Suprapubic skin (tissue), 4 donors: Measurements from ENCODE around the gene RPRD1B. TPM values are rescaled to one million over a fixed set of nuclear protein-coding genes. Genes with fewer than 3 reads are reported as not detected.
A peak's percentile ranks its signal among the peaks of the same experiment; 100 is the strongest.

Experiments used
- DNase-seq, 2 donors: peaks; one replicate each; pipeline ENCODE4 v3.0.0-alpha.2; 2019; ENCODE audit warnings: low spot score in 2 of 2
- H3K27ac ChIP-seq: fragments of 200-600 bp; sonication (generic); one replicate; pipeline ENCODE4 v1.5.1; 2019
- H3K27me3 ChIP-seq: fragments of 200-600 bp; sonication (generic); one replicate; pipeline ENCODE4 v1.5.1; 2019
- H3K36me3 ChIP-seq: fragments of 200-600 bp; sonication (generic); one replicate; pipeline ENCODE4 v1.5.1; 2019
- H3K4me1 ChIP-seq: fragments of 200-600 bp; sonication (generic); one replicate; pipeline ENCODE4 v1.5.1; 2019
- H3K4me3 ChIP-seq: fragments of 200-600 bp; sonication (generic); one replicate; pipeline ENCODE4 v1.5.1; 2019; ENCODE audit warnings: mild to moderate bottlenecking
- H3K9me3 ChIP-seq: fragments of 200-600 bp; sonication (generic); one replicate; pipeline ENCODE4 v1.5.1; 2019
- CTCF ChIP-seq, 2 donors: fragments of 200-600 bp in 1 of 2; fragments of 450-650 bp in 1 of 2; sonication (generic) in 1 of 2; IDR thresholded peaks; one replicate each; pipeline ENCODE4 v1.5.1; 2016 to 2019; ENCODE audit warnings: antibody characterized with exemption in 2 of 2, mild to moderate bottlenecking in 1 of 2, moderate library complexity in 1 of 2
- EP300 ChIP-seq: sonication (generic); formaldehyde crosslinking; IDR thresholded peaks from one replicate; pipeline ENCODE4 v1.6.1; 2017; ENCODE audit warnings: antibody characterized with exemption
- POLR2A ChIP-seq, 2 donors: fragments of 450-650 bp; IDR thresholded peaks; one replicate each; pipeline ENCODE4 v1.6.1; 2017; ENCODE audit warnings: antibody characterized with exemption in 2 of 2, mild to moderate bottlenecking in 2 of 2, moderate library complexity in 2 of 2
- POLR2AphosphoS5 ChIP-seq, 3 donors: sonication (generic); formaldehyde crosslinking; IDR thresholded peaks; one replicate each; pipeline ENCODE4 v1.6.1; 2017; ENCODE audit warnings: antibody characterized with exemption in 3 of 3
- WGBS: methylation state at CpG from one replicate; pipeline ENCODE4 v1.1.5; 2018; 5-methylcytosine and 5-hydroxymethylcytosine counted together
- total RNA-seq, 4 donors: library from RNA; depleted of rRNA; stranded (reverse); fragments of >200 nt; gene quantifications; one replicate each; pipeline ENCODE4 v1.1.0, GENCODE V29; 2016

RPRD1B gene
- total RNA-seq, 4 donors from 2014 or later = 24.7 to 45.6 (median 27.7) TPM

DNA sequence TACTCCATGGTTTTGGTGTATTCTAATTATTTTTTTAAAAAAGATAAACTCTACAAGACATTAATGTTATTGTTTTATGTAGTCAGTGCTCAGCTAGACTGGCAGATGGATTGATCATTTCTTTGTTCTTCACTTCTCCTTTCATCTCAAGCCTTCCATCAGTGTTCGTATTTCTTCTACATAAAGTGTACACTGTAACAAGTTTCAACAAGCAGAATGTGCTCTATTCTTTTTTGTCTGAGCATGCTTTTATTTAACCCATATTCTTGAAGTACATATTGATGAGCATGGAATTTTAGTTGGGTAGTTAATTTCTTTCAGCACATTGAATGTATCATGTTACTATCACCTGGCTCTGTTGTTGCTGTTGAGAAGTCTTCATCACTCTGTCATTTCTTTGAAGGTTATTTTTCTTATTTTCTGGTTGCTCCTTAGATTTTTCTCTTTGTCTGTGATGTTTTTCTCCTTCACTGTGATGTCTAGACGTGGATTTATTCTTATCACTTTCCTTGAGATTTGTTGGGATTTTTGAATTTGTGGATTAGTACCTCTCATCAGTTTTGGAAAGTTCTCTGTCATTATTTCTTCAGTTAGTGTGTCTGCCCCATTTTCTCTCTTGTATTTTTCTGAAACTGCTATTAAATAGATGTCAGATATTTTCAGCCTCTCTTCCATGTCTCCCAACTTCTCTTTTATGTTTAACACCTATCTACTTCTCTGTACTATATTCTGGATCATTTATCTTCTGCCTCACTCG lies 83.0 kb downstream of the RPRD1B start:
- Histone ChIP-seq H3K36me3 (no peaks in the 10 kb centered on the region), H3K4me1 (no peaks in the 10 kb centered on the region), H3K4me3 (no peak overlapping the region), H3K27ac (no peak overlapping the region), H3K9me3 (no peaks in the 10 kb centered on the region), H3K27me3 (no peaks in the 10 kb centered on the region)
- DNase-seq = no peak
- 49% methylated on average over 3 of the region's 3 CpGs for WGBS
- no peak for TF ChIP-seq CTCF (IDR thresholded peaks at IDR 0.05)
- no peak for TF ChIP-seq POLR2AphosphoS5 (IDR thresholded peaks at IDR 0.05)
- no peak for TF ChIP-seq POLR2A (IDR thresholded peaks at IDR 0.05)
- TF ChIP-seq EP300 = no peak

GRCh38 chr20:38117205-38117604 lies 83.7 kb downstream of the RPRD1B start:
- Histone ChIP-seq H3K36me3 (no peaks in the 10 kb centered on the region), H3K4me3 (no peak overlapping the region), H3K4me1 (no peaks in the 10 kb centered on the region), H3K27ac (no peak overlapping the region), H3K27me3 (no peaks in the 10 kb centered on the region), H3K9me3 (no peaks in the 10 kb centered on the region)
- WGBS = 94% methylated on average over 2 of the region's 2 CpGs
- TF ChIP-seq POLR2A (IDR thresholded peaks at IDR 0.05) = no peak
- no peak for TF ChIP-seq CTCF (IDR thresholded peaks at IDR 0.05)
- no peak for TF ChIP-seq EP300
- no peak for TF ChIP-seq POLR2AphosphoS5 (IDR thresholded peaks at IDR 0.05)
- DNase-seq = no peak

DNA sequence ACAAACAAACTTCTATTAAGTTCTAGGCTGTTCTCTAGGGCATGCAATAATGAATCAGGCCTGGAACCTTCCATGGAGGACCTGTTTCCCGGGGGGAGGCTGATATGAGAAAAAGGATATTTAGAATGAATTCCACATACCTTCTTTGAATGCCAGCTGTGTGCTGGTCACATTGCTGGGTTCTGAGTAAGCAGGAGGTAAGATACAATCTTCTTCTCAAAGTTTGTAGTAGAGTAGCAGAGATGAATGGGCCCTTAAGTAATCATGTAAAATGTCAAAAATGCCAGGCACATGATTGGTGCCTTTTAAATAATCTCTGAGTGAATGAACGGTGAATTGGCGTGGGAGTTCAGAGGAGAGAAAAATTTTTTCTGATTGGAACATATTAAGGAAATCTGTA lies 84.1 kb downstream of the RPRD1B start:
- Histone ChIP-seq H3K4me1 (no peaks in the 10 kb centered on the region), H3K36me3 (no peaks in the 10 kb centered on the region), H3K4me3 (no peak overlapping the region), H3K27ac (no peak overlapping the region), H3K27me3 (no peaks in the 10 kb centered on the region), H3K9me3 (no peaks in the 10 kb centered on the region)
- TF ChIP-seq POLR2A (IDR thresholded peaks at IDR 0.05) (no peak), POLR2AphosphoS5 (IDR thresholded peaks at IDR 0.05) (no peak), CTCF (IDR thresholded peaks at IDR 0.05) (no peak), EP300 (no peak)
- no peak for DNase-seq
- 74% methylated on average over 3 of the region's 3 CpGs for WGBS

- H3K4me1 ChIP-seq = no peaks in the 10 kb centered on the region
- 76% methylated on average over 6 of the region's 6 CpGs for WGBS
- TF ChIP-seq POLR2AphosphoS5 (IDR thresholded peaks at IDR 0.05) (no peak), POLR2A (IDR thresholded peaks at IDR 0.05) (no peak), CTCF (IDR thresholded peaks at IDR 0.05) (no peak), EP300 (no peak)
- no peaks in the 10 kb centered on the region for H3K27me3 ChIP-seq
- no peak for DNase-seq
- no peaks in the 10 kb centered on the region for H3K9me3 ChIP-seq
- no peak overlapping the region for H3K4me3 ChIP-seq
- H3K36me3 ChIP-seq = no peaks in the 10 kb centered on the region
- H3K27ac ChIP-seq = no peak overlapping the region
Measured at GRCh38 chr20:38119446-38119845, 85.9 kb downstream of the RPRD1B start.

GRCh38 chr20:38120625-38120988 lies 87.1 kb downstream of the RPRD1B start:
- Histone ChIP-seq H3K36me3 (no peaks in the 10 kb centered on the region), H3K27ac (no peak overlapping the region), H3K27me3 (no peaks in the 10 kb centered on the region), H3K9me3 (no peaks in the 10 kb centered on the region), H3K4me3 (no peak overlapping the region), H3K4me1 (no peaks in the 10 kb centered on the region)
- TF ChIP-seq POLR2AphosphoS5 (IDR thresholded peaks at IDR 0.05) (no peak), POLR2A (IDR thresholded peaks at IDR 0.05) (no peak), CTCF (IDR thresholded peaks at IDR 0.05) (no peak), EP300 (no peak)
- WGBS = 93% methylated on average over 4 of the region's 4 CpGs
- DNase-seq = peak in 1 of 2 donors; percentile 31
